HG03575 (cell line): ENCODE measurements around the gene MAD1L1.

Source experiments
- ATAC-seq: cut with Tn5 transposase; IDR thresholded peaks from one replicate; pipeline ENCODE4 v1.9.1; 2021; ENCODE audit not compliant: unreplicated experiment, insufficient number of reproducible peaks, low FRiP score; ENCODE audit errors: extremely low read depth

MAD1L1 gene

DNA sequence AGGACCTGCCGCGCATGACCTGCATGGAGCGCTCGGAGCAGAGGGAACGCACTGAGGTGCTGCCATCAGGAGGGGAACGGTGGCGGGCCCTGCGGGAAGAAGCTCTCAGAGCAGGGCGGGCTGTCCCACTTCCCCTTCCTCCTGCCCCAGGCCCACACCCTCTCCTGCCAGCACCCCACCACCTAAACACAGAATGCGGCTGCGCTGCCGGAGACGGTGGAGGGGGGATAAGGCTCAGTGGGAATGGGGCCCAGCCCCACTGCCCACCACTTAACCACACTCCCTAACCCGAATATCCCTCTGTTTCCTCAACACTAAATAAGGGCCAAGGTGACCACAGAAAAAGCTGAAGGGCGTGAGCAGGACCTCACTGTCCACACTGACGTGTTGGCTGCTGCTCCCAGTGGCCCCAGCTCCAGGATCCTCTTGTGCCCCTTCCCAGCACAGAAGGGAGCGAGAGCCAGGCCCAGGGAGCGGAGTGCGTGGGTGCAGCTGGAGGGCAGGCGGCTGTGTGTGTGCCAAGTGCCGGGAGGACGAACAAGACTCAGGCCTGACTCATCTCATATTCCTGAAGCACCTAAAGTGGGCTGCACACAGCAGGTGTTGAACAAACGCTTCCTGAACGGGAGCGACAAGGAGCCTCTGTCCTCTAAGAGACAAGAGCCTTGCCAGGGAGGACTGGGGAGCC, 116.8 kb downstream of the MAD1L1 start:
- ATAC-seq = no peak

DNA sequence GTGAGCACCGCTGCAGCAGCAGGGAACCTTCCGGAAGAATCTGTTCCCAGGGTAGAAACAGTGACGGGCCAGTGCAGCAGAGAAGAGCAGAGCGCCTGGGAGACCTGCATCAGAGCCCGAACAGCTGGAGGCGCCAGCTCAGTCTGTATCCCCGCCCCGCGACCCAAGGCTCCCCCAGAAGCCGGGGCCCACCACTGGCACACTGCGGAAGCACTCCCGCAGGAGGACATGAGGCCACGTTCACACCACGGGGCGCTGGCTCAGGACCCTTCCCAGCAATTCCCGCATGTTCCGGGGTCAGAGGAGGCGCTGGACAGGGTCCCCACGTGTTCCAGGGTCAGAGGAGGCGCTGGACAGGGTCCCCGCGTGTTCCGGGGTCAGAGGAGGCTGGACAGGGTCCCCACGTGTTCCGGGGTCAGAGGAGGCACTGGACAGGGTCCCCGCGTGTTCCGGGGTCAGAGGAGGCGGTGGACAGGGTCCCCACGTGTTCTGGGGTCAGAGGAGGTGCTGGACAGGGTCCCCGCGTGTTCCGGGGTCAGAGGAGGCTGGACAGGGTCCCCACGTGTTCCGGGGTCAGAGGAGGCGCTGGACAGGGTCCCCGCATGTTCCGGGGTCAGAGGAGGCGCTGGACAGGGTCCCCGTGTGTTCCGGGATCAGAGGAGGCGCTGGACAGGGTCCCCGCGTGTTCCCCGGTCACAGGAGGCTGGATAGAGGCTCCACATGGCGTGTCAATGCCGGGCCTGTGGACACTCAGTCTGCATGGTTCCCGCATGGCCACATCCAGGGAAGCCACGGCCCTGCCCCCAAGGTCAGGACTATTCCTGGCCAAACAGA, 117.6 kb downstream of the MAD1L1 start:
- ATAC-seq = no peak

DNA sequence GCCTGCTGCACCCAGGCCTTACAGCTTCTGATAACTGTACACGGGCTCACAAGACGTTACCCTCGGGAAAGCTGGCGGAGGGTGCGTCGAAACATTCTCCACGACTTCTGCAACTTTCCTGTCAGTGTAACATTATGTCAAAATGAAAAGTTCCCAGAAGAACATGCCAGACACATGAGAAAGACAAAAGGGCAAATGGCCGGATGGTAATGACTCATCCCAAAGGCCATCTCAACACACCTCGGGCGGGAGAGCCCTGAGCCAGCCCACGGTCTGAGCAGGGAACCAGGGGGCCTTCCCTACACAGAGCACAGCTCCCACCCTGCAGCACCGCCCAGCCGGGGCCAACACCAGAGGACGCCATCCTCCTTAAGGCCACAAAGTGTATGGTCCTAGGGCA, 118.7 kb downstream of the MAD1L1 start:
- ATAC-seq = no peak

DNA sequence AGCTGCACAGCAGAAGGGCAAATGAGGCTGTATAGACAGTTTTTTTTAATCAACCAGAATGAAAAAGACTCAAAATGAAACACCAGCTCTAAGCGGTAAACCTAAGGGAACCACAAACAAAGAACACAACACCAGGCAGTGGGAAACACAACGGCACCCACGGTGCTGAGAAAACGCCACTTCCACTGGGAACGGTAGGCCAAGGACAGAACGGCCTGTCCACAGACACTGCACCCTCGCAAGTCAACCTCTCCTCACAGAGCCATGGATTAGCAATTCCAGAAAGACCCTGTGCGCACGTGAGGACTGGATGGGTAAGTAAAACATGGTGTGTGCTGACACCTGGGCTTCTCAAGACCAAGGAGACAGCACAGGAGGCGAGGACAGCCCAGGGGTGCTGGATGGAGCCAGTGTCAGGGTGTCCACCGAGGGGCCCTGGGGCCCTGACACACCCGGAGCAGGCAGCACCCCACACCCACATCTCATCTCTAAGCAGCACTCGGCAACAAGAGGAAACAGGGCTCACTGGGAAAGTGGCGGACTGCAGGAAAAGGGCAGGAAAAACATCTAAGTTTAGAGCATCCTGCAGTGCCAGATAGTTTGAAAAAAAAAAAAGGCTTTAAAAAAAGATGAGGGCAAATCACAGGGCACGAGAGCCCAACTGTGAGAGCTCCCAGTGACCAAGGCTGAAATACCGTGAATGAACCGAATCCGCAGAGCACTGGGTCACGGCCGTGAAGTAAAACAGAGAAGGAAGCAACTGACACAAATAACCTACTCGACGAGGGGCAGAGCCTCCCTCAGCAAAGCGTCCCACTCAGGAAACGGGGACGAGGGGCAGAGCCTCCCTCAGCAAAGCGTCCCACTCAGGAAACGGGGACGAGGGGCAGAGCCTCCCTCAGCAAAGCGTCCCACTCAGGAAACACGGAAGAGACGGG, 120.2 kb downstream of the MAD1L1 start:
- ATAC-seq = no peak

DNA sequence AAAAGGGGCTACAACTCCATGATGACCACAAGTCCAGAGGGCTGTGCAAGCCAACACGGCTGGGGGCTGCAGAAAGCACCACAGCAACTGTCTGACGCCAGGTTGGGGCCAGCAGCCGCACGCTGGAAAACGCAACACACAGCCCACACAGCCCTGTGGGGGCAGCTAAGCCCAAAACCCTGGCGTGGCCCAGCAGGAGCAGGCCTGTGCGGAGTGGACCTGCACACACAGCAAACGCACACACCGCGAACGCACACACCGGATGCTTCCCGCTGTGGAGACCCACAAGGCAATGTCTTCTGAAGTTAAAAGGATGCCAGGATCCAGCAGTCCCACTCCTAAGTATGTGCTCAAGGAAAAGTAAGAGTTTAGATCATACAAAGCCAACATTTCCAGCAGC, 121.2 kb downstream of the MAD1L1 start:
- no peak for ATAC-seq

DNA sequence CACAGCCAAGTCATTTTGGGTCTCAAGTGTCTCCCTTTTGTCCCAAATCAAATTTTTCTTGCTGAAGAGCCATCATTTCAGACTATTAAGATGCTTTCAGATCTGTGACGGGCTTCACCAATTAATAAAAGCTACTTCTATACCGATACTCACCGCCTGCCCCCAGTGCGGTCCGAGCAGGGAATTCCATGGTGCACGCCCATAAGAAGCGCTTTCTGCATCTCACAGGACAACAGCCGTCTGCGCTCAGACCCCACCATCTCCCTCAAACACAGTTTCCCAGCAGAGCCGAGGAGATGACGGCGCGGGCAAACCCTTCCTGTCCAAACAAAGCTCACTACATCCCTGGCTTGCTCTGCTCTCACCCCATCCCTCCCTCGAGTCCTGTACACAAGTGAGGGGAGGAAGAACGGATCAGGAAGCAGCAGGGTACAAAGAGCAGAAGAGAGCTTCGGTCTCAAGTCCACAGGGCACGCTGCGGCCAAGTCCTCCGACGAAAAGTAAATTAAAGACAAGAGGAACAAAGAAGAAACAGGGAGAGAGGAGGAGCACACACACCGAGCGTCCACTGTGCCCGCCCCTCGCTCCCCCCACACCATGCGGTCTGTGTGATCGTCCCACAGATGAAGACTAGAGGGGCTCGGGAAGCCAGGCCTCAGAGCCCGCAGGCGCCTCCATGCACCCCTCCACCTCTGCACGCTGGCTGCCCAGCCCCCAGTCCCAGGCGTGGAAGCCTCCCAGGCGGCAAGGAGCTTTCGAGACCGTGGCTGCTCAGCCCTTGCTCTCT, 121.9 kb downstream of the MAD1L1 start:
- ATAC-seq = no peak

DNA sequence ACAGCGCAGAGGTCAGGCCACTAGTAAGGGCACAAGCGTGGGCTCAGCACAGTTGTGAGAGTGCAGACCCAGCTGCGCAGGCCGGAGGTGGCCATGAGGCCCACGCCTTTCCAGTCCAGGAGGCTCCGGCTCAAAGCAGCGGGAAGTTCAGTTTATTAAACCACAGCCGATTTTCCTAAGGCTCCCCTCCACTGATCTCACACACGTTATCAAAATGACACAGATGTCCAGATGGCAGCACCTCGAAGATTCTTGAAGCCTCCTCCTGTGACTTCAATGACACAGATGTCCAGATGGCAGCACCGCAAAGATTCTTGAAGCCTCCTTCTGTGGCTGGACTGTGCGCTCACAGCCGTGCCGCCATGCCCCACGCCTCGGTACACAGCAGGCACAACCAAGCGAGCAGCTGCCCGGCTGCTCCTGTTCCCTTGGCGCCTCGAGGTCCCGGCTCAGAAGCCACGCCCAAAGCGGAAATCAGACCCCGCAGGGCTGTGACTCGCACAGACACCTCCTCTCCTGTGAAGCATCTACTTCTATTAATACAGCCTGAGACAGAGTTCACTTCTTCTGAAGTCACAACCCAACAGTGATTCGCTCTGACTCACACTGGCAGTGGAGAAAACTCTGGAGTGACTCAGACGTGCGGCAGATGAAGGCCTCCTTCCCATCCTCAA, 122.7 kb downstream of the MAD1L1 start:
- no peak for ATAC-seq

DNA sequence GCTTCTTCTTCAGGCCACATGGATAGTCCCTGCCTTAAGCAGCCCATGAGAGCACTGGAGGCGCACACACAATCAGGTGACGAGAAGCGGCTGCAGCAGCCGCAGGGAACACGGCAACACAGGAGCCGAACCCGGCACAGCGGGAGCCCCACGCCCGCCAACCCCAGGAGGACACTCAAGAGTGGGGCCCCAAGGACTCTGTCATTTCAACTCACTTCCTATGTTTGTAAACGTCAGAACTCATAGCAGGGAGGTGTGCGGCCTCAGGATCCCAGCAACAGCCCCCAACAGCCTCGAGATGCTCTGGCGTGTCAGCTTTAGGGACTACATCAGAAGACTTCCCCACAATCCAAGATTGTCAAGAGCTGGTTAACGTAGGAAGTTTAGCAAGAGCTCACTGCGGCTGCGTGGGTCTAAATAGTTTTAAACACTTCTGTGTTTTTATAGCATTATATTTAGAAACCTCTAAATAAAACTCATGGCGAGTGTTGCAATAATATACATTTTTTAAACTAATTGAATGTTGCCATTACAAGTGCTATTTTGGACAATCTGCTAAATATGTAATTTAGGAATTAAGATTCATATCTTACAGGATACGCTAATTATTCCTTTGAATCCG, 123.4 kb downstream of the MAD1L1 start:
- no peak for ATAC-seq

DNA sequence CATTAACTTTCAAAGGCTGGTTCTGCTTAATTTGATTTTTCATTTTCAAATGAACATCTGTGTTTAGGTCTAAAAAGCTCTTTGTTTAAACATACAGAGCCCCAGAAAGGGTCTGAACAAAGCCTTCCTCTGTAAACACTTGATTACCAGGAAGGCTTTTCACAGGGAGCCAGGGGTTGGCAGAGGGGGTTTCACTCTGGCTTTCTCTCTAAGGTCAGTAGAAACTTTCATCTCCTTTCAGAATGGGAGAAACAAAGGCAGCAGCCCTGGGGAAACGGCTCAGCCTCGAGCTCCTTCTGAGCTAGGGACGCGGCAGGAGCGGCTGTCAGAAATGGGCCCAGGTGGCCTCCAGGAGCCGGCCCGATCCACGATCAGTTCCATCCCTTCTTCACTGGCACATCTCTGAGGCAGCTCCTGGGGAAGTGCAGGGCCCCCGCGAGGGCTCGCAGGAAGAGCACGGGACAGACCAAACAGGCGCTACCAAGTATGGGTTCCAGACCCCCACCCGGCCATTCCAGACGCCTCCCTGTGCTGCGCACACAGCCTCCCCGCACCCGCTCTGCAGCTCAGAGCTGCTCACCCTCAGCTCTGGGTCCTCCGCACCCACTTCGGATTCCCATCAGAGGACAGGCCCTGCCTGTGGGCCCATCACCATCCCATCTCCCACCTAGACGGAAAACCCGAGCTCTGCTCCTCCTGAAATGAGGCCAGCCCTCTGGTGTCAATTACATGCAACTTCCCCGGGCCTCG, 124.1 kb downstream of the MAD1L1 start:
- no peak for ATAC-seq

DNA sequence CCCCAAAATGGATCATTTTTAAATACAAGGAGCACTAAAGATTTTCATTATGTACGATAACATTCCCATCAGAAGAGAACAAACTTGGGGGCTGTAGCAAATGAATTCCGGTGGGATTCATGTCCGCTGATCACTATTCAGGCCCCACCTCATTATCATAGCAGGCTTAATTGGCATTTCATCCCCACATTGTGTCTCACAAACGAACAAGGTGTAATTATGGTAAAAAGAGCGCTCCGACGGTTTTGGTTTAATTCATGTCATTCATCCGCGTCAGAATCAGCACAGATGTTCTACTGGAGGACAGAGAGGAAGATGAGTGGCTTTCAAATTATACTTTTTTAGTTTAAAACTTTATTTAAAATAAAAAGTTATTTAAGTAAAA, 124.7 kb downstream of the MAD1L1 start:
- no peak for ATAC-seq

DNA sequence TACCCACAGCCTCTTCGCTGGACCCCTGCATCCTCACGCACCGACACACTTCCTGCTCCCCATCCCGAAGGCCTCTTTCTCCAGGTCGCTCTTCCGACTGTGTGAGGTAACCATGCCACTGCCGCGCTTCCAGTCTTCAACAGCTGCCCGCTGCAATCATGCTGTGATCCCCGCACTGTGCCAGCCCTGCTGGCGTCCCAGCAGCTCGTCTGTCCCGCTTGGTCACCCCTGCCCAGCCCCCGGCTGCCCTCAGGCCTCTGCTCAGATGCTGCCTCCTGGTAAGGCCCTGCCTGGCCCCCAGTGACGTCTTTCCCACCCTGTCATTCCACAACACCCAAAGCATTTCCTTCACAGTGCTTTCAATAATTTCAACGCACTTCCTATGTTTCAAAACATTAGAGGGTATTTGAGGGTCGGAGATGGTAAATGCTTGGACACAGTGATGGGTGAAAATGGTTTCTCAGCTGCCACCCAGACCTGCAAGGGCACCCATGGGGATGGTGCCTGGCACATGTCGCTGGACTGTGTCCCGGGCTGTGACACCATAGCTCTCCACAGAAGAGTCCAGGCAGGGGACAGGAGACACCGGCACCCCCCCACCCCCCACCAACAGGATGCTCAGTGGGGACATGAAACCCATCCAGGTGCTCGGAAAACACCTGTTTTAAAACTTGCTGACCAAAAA, 125.2 kb downstream of the MAD1L1 start:
- ATAC-seq = no peak

DNA sequence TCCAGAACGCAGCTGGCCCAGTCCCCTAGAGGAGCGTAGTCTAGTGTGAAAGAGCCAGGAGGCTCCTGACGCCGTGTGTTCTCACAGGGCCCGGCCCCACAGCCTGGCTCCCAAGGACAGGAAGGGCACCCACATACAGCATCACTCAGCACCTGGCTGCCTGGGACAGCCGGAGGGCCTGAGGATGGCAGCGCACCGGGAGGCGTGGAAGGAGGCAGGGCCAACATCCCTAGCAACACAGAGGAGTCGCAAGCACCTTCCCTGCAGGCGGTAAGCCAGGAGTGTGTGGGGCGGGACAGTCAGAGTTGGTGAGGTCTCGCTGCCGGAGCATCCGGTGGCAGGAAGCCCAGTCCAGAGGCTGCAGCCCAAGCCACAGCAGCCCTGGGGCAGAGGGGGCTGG, 125.8 kb downstream of the MAD1L1 start:
- ATAC-seq = no peak

DNA sequence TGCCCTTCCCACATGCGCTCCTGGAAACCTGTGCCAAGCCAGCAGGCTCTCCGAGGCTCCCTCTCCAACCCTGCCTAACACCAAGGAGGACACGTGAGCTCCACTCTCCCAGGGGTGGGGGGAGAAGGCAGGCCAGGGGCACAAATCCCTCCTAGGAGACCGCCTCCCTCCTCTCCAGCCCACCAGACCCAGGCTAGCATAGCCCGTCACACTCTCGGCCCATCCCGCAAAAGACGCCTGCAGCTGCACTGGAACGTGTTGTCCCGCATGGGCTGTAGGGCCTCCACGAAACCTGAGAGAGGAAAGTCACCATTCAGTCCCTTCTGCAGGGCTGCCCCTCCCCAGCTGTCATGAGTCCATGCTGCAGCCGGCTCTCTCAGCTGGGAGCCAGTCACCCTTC, 126.3 kb downstream of the MAD1L1 start:
- ATAC-seq = no peak

DNA sequence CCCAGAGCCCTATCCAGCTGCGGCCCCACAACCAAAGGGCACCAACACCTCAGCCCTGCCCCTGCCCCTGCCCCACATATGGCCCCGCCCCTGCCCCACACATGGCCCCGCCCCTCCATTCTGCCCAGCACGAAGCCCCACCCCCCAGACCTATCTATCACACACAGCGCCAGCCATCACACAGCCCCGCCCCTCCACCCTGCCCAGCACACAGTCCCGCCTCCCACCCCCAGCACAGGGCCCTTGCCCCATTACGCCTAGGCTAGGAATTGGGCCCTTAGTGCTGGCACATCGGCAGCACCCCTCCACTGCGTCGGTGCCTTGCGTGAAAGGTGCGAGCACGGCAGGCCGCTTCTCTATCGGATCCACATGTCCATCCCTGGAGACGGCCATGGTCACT, 126.8 kb downstream of the MAD1L1 start:
- ATAC-seq = no peak

DNA sequence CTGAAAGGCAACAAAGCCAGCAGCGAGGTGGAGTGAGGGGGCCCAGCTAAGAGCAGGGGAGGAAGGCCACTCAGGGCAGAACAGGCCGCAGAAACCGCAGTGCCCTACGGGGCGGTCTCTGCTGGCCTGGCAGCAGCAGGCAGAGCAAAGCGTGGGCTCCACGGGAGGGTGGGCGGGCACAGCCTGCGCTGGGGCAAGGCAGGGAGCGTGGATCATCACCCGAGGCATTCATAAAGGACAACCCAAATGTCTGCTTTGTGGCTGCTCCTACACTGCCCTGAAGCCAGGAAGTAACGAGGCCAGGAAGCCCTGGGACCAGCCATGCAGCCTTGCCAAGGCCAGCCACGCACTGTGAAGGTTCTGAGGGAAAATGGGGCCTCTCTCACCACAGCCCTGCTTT, 127.5 kb downstream of the MAD1L1 start:
- no peak for ATAC-seq

DNA sequence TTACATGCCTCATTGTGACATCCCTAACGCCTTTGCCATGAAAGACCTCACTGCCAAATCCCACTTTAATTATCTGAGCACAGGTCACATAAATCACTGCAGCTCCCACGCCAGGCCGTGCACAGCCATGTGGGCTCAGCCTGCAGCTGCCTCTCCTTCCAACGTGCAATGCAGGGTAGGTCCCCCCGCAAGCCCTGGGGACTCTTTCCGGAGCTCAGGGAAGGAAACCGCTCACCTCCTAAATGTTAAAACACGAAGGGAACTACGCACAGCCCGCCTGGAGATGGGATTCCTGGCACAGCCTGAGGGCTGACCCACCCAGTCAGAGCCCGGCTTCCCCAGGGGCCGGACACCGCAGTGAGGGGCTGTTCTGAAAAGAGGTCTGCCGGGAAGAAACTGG, 128.0 kb downstream of the MAD1L1 start:
- no peak for ATAC-seq
